Amniotic epithelial cell (primary cell): ENCODE data around the gene GPR61.
A peak's percentile ranks its signal among the peaks of the same experiment; 100 is the strongest.

Experiments used
- DNase-seq: peaks from one replicate; pipeline ENCODE4 v3.0.0-alpha.2; 2010; ENCODE audit warnings: low read depth

Gene GPR61

GRCh38 chr1:109535481-109535880 is 4.2 kb upstream of the GPR61 start:
- DNase-seq: peak; percentile 13

GRCh38 chr1:109535971-109536491 is 3.6 kb upstream of the GPR61 start:
- DNase-seq: no peak

GRCh38 chr1:109537450-109538178 is 2.1 kb upstream of the GPR61 start:
- no peak for DNase-seq

- DNase-seq: no peak
These were observed 681 bp upstream of the GPR61 start for GRCh38 chr1:109538827-109539555.

GRCh38 chr1:109541102-109541501 is 1.4 kb downstream of the GPR61 start:
- no peak for DNase-seq

GRCh38 chr1:109542657-109543056 is 3.0 kb downstream of the GPR61 start:
- no peak for DNase-seq

GRCh38 chr1:109543283-109543987 is 3.8 kb downstream of the GPR61 start:
- DNase-seq: no peak

GRCh38 chr1:109543988-109544735 is 4.5 kb downstream of the GPR61 start:
- DNase-seq: no peak

- DNase-seq: peak; percentile 81
These were observed 6.8 kb downstream of the GPR61 start for GRCh38 chr1:109546311-109547109.

GRCh38 chr1:109547463-109548320 is 8.0 kb downstream of the GPR61 start:
- no peak for DNase-seq

GRCh38 chr1:109548321-109549267 is 8.9 kb downstream of the GPR61 start, which contains the start of gene GNAI3:
GNAI3 (plus strand) TSS chr1:109548615; CDS start chr1:109548721, 106 bp downstream.
- peak; percentile 94 for DNase-seq

GRCh38 chr1:109556563-109556962 is 16.9 kb downstream of the GPR61 start:
- DNase-seq: no peak

- DNase-seq: no peak
These were observed 17.8 kb downstream of the GPR61 start for GRCh38 chr1:109557520-109557919.

- DNase-seq: no peak
These were observed 20.3 kb downstream of the GPR61 start for GRCh38 chr1:109559995-109560394.

GRCh38 chr1:109564194-109564878 is 24.7 kb downstream of the GPR61 start:
- no peak for DNase-seq

- DNase-seq: peak; percentile 60
These were observed 25.6 kb downstream of the GPR61 start for GRCh38 chr1:109565241-109565640.

GRCh38 chr1:109566982-109567381 is 27.3 kb downstream of the GPR61 start:
- DNase-seq: no peak
